GM15510 (cell line): Measurements from ENCODE around the gene CLDN7.

Experiments used
- POLR2A ChIP-seq: IDR thresholded peaks from 3 replicates; pipeline ENCODE4 v1.6.1; 2011; ENCODE audit warnings: borderline replicate concordance; ENCODE audit not compliant: insufficient read length; ENCODE audit errors: extremely low read depth

The CLDN7 gene

DNA sequence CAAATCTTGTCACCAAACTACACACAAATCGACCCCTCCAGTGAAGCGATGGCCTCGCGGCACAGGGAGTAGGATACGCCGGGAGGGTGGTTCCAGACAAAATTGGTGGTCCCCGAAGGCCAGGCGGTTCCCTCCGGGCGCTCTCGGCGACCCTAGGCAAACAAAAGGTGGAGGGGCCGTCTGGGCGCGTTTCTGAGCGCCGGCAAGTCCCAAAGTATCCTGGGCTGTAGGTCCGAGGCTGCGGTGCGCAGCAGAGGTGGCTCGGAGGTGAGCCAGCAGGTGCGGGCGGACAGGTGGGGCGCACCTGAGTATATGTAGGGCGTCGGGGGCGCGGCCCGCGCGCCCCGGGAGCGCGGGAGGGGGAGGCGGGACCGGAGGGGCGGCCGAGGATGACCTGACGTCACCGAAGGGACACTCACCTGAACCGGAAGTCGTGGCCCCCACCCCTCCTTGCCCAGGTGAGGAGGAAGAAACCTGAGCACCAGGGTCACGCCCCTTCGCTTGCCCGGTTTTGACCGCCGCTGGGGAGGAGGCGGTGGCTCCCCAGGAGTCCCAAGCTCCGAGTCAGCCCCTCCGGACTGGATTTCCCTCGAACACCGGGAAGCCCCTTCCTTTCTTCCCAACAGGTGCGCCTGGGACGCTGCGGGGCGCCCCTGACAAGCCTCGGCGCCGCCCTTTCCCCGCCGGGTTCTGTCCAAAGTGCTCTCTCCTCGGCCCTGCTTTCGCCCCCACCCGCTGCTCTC, at the start of gene CLDN7:
Gene CLDN7 (minus strand): TSS at position 287 of the 743 bp plus-strand sequence. CDS start 435 bp downstream, outside the sequence.
- no peak for TF ChIP-seq POLR2A

DNA sequence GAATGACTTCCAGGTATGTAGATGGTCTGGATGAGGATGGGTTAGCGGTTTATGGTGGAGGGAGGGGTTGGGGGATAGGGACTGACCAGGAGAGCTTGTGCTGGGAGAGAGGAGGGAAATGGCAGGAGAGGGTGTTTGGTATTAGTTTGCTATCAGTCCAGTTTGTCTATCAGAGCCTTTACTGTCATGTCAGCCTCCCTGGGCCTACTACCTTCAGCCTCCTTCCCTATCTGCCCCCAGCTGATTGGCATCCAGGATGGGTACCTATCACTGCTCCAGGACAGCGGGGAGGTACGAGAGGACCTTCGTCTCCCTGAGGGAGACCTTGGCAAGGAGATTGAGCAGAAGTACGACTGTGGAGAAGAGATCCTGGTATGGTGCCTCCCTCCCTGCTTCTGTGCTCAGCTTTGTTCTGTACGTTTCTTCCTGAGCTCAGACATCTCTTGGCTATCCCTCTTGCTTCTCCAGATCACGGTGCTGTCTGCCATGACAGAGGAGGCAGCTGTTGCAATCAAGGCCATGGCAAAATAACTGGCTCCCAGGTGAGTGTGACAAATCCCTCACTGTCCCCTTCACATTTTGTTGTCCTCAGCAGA, 48.9 kb upstream of the CLDN7 start:
- no peak for TF ChIP-seq POLR2A

GRCh38 chr17:7309628-7310027, 47.4 kb upstream of the CLDN7 start:
- no peak for TF ChIP-seq POLR2A

DNA sequence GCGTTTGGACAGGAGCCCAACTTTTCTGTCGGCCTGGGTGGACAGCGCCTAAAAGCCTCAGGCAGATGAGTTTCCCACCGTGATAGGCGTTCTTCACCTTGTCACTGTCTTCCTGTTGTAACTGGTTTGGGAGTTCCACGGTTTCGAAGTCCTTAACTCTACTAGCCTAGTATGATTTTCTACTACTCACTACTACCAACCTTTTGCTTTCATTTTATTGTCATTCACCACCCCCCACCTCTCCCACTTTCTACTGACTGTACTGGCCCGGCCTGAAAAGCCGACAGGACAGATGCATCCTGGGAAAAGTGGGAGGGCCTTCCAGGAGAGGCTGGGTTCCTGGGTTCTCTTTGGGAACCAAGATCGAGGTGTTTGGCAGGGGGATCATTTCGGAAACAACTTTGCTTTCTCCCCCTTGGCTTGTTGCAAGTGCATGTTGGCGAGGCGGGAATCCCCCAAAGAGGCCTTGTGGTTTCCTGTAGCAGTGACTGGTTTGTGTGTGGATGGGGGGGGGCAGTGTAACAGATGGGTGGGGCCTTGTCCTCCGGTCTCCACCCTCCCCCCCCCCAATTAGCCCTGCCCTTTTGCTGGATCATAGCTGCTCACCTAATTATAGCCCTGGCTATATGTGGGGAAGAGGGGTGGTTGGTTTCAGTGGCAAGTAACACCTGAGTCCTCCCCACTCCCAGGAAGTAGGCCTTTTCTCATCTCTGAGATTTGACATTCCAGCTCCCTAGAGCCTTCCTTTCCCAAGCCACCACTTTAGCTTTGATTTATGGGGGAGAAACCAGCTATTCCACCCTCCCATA, 46.6 kb upstream of the CLDN7 start:
- no peak for TF ChIP-seq POLR2A

DNA sequence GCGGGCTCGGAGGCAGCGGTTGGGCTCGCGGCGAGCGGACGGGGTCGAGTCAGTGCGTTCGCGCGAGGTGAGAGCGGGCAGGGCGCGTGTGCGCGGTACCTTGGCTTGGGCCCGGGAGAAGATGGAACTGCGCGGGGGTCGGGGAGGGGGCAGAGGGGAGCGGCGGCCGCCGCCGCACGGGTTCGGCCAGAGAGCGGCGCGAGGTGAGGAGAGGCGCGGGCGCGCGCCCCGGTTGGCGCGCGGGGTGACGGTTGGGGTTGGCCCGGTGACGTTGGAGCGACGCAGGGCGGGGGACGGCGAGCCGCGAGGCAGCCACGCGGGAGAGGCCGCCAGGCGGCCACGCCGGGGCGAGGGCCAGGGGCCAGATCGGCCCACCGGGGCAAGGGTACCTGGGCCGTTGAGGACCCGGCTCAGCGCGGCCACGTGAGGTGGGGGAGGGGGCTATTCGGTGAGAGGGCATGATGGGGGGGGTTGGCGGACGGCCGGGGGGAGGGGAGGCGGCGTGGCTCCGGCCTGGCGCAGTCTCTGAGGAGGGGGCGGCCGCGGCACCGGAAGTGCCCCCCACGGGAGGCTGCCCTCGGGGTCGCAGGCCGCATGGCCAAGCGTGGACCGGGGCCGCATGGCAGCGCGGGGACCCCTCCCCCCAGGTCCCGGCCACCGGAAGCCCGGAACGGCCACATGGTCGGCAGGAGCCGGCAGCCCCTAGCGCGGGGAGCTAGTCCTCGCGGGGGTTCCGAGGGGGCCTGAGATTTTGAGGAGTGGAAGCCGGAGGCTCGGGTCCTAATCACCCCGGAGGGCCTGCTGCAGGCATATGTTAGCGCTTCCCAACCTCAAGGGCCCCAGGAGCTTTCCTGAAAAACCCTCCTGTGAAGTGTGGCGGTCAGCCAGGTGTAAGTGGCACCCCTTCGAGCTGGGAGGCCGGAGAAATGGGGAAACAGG, 45.7 kb upstream of the CLDN7 start:
- TF ChIP-seq POLR2A: peak; percentile 30

- peak; percentile 84 for TF ChIP-seq POLR2A
Measured at GRCh38 chr17:7306911-7307685, 44.8 kb upstream of the CLDN7 start, which contains the start of gene EIF5A. Gene EIF5A, plus strand, starts transcription at chr17:7307628. Its CDS starts 2,008 bp downstream, at chr17:7309636.

DNA sequence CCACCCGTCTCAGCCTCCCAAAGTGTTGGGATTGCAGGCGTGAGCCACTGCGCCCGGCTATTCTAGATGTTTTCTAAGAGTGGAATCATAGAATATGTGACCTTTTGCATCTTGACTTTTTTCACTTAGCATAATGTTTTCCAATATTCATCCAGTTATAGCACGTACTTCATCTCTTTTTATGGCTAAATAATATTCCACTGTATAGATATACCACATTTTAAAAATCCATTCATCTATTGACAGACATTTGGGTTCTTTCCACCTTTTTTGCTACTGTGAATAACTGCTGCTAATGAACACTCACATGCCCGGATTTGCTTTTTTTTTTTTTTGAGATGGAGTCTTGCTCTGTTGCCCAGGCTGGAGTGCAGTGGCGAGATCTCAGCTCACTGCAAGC, 41.9 kb upstream of the CLDN7 start:
- TF ChIP-seq POLR2A: no peak

DNA sequence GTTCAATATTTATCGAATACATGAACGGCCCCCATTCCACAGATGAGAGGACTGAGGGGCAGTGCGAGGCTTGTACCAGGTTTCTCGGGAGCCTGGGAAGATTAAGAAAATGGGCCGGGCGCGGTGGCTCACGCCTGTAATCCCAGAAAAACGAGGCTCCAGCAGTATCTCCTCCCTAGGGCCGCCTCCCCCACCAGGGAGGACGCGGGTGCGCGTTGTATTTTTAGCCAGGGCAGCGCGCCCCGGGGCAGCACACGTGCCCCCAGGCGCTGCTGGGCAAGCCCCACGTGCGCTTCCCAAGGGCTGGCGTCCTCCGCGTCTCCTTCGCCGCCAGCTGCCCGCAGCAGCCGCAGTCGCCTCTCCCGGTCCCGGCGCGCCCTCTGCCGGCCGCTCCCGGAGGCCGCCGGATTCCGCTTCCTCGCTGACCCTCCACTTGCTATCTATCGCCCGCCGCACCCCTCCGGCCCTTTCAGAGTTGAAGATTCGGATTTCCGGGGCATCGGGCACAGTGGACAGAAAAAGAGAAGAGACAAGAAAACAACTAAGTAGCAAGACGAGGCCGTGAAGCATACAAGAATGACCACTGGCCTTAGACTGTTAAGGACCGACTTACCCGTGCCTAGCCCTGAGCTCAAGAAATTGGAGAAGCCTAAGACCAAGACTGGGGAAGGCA, 34.0 kb upstream of the CLDN7 start:
- no peak for TF ChIP-seq POLR2A

DNA sequence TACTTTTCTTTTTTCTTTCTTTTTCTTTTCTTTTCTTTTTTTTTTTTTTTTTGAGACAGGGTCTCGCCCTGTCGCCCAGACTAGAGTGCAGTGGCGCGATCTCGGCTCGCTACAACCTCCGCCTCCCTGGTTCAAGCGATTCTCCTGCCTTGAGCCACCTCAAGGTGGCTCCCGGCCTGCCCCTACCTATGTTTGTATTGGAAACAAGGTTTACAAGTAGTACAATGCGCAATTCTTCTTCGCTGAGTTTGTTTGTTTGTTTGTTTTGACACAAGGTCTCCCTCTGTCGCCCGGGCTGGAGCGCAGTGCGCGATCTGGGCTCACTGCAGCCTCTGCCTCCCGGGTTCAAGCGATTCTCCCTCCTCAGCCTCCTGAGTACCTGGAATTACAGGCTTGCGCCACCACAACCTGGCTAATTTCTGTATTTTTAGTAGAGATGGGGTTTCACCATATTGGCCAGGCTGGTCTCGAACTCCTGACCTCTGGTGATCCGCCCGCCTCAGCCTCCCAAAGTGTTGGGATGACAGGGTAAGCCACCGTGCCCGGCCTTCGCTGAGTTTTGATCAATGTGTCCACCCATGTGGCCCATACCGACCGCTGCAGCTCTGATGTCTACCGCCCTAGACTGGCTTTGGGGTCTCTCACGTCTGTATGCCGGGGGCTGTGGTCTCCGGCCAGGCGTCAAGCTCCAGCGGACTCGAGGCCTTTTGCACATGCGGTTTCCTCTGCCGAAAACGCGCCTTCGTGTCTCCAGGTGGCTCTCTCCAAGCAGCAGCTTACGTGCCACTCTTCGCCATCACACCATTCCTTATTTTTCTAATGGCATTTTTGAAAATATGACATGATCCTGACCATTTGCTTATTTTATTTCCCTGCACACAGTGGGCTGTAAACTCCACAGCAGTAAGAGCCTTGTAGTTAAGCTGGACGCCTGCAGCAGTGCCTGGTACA, 33.2 kb upstream of the CLDN7 start:
- no peak for TF ChIP-seq POLR2A

GRCh38 chr17:7294614-7295153, 32.4 kb upstream of the CLDN7 start, which contains the start of gene YBX2:
Gene YBX2, minus strand, starts transcription at chr17:7294639. Its CDS starts 139 bp downstream, at chr17:7294500.
- TF ChIP-seq POLR2A: no peak

- TF ChIP-seq POLR2A: no peak
Measured at GRCh38 chr17:7293816-7294613, 31.7 kb upstream of the CLDN7 start.
